HCT116 (cell line): ENCODE measurements around the gene LAMC3. TPM values are rescaled to one million over a fixed set of nuclear protein-coding genes. Genes with fewer than 3 reads are reported as not detected.

Experiments
- ATAC-seq: fragments of 200-7000 bp; cut with Tn5 transposase; 2 replicates; pipeline ENCODE4 v1.9.1; 2020; ENCODE audit warnings: mild to moderate bottlenecking, moderate library complexity
- BruUV-seq: library from RNA; stranded (reverse); fragments of 400-500 nt; replicated peaks from 2 replicates; lab custom pipeline; 2021; lab: Mats Ljungman, UMichigan
- CTCF ChIA-PET: fragments of 300-600 bp; sonication (Branson Sonifier 250); formaldehyde crosslinking; loops from one replicate; lab custom pipeline; 2021; ENCODE audit warnings: antibody characterized with exemption; lab: Charles Lee
- POLR2A ChIA-PET: fragments of 300-600, 350-600 bp; sonication (Branson Sonifier 250); formaldehyde crosslinking; loops from one replicate; lab custom pipeline; 2021; ENCODE audit warnings: antibody characterized with exemption; lab: Charles Lee
- RAD21 ChIA-PET, 2 experiments: fragments of 300-600 bp; sonication (Branson Sonifier 250); formaldehyde crosslinking; loops; one replicate each; lab custom pipeline; 2023; ENCODE audit warnings: low total read pairs in 2 of 2; ENCODE audit not compliant: uncharacterized antibody in 2 of 2, unreplicated experiment in 2 of 2, low non-redundant PET in 1 of 2; lab: Charles Lee
- DNase-seq: peaks from one replicate; pipeline ENCODE4 v3.0.0-alpha.2; 2010; ENCODE audit warnings: low read depth, low spot score
- H2AFZ ChIP-seq: fragments of 200-600 bp; shearing (Covaris generic), sonication (generic); 2 replicates; pipeline ENCODE4 v1.6.1; 2017; ENCODE audit warnings: low read depth, mixed run types, mixed read lengths, antibody characterized with exemption, low read length; ENCODE audit not compliant: poor library complexity, severe bottlenecking
- H3K27ac ChIP-seq: 2 replicates; pipeline ENCODE4 v1.5.1; 2012; ENCODE audit warnings: low read depth, low read length
- H3K27me3 ChIP-seq: fragments of 200-600 bp; sonication (generic); 2 replicates; pipeline ENCODE4 v1.6.1; 2016; ENCODE audit warnings: mixed run types, low read length, mixed read lengths; ENCODE audit not compliant: insufficient read depth
- H3K36me3 ChIP-seq, 2 experiments: fragments of 200-500 bp in 1 of 2; fragments of 200-600 bp in 1 of 2; sonication (Bioruptor generic) in 1 of 2; sonication (generic) in 1 of 2; 2 replicates each; pipeline versions ENCODE4 v1.5.1 to v1.6.1; 2014 to 2016; ENCODE audit warnings: low read length in 2 of 2, inconsistent platforms in 1 of 2, mixed read lengths in 1 of 2, mixed run types in 1 of 2; ENCODE audit not compliant: insufficient read depth in 2 of 2, control insufficient read depth in 1 of 2
- H3K4me1 ChIP-seq, 2 experiments: fragments of 200-600 bp in 1 of 2; sonication (generic) in 1 of 2; 2 replicates each; pipeline versions ENCODE4 v1.5.1 to v1.6.1; 2012 to 2017; ENCODE audit warnings: low read length in 2 of 2, inconsistent platforms in 1 of 2, mild to moderate bottlenecking in 1 of 2, mixed read lengths in 1 of 2, mixed run types in 1 of 2, moderate library complexity in 1 of 2; ENCODE audit not compliant: insufficient read depth in 2 of 2, control insufficient read depth in 1 of 2
- H3K4me2 ChIP-seq: fragments of 200-600 bp; sonication (generic); 2 replicates; pipeline ENCODE4 v1.6.1; 2017; ENCODE audit warnings: mixed run types, low read length, mixed read lengths
- H3K4me3 ChIP-seq, 2 experiments: fragments of 200-600 bp in 1 of 2; sonication (generic) in 1 of 2; replicated peaks in 1 of 2; 2 replicates each; pipeline ENCODE4 v1.5.1; 2011 to 2016; ENCODE audit warnings: low read length in 2 of 2, control low read depth in 1 of 2, low read depth in 1 of 2, mild to moderate bottlenecking in 1 of 2, mixed read lengths in 1 of 2, mixed run types in 1 of 2
- H3K79me2 ChIP-seq: fragments of 200-600 bp; sonication (generic); 2 replicates; pipeline ENCODE4 v1.6.1; 2017; ENCODE audit warnings: mild to moderate bottlenecking, mixed run types, low read length, moderate library complexity, mixed read lengths; ENCODE audit not compliant: insufficient read depth
- H3K9ac ChIP-seq: fragments of 200-600 bp; sonication (generic); 2 replicates; pipeline ENCODE4 v1.6.1; 2016; ENCODE audit warnings: low read length, mixed read lengths
- H3K9me2 ChIP-seq: fragments of 200-600 bp; sonication (generic), shearing (Covaris generic); 2 replicates; pipeline ENCODE4 v1.6.1; 2017; ENCODE audit warnings: mixed run types, mild to moderate bottlenecking, moderate library complexity; ENCODE audit not compliant: insufficient read depth
- H3K9me3 ChIP-seq, 2 experiments: fragments of 200-500 bp in 1 of 2; fragments of 200-600 bp in 1 of 2; sonication (Bioruptor generic) in 1 of 2; sonication (generic) in 1 of 2; 2 replicates each; pipeline ENCODE4 v1.6.1; 2014 to 2017; ENCODE audit warnings: low read length in 2 of 2, mixed read lengths in 2 of 2, inconsistent platforms in 1 of 2, low read depth in 1 of 2, mild to moderate bottlenecking in 1 of 2, mixed run types in 1 of 2, moderate library complexity in 1 of 2; ENCODE audit not compliant: control insufficient read depth in 1 of 2, insufficient read depth in 1 of 2
- H4K20me1 ChIP-seq: fragments of 200-600 bp; sonication (generic), shearing (Covaris generic); 2 replicates; pipeline ENCODE4 v1.6.1; 2017; ENCODE audit warnings: mixed run types, mild to moderate bottlenecking, moderate library complexity; ENCODE audit not compliant: insufficient read depth
- ATF3 ChIP-seq: IDR thresholded peaks from 2 replicates; pipeline ENCODE4 v1.6.1; 2012
- CBX3 ChIP-seq: IDR thresholded peaks from 2 replicates; pipeline ENCODE4 v1.6.1; 2012; ENCODE audit warnings: low read depth
- CEBPB ChIP-seq: IDR thresholded peaks from 2 replicates; pipeline ENCODE4 v1.6.1; 2012; ENCODE audit warnings: low read depth
- EGR1 ChIP-seq: IDR thresholded peaks from 2 replicates; pipeline ENCODE4 v1.6.1; 2012; ENCODE audit warnings: low read depth
- ELF1 ChIP-seq: IDR thresholded peaks from 2 replicates; pipeline ENCODE4 v1.6.1; 2012; ENCODE audit warnings: low read depth, borderline replicate concordance
- EZH2 ChIP-seq: fragments of 200-600 bp; sonication (generic); IDR thresholded peaks from 2 replicates; pipeline ENCODE4 v1.6.1; 2017; ENCODE audit warnings: antibody characterized with exemption, mixed run types
- EZH2phosphoT487 ChIP-seq: fragments of 200-600 bp; IDR thresholded peaks from 2 replicates; pipeline ENCODE4 v1.6.1; 2018; ENCODE audit warnings: antibody characterized with exemption, borderline replicate concordance
- FOSL1 ChIP-seq: IDR thresholded peaks from 2 replicates; pipeline ENCODE4 v1.6.1; 2012; ENCODE audit warnings: low read depth
- POLR2A ChIP-seq: IDR thresholded peaks from 2 replicates; pipeline ENCODE4 v1.7.0; 2011; ENCODE audit warnings: borderline replicate concordance; ENCODE audit not compliant: insufficient read depth, insufficient read length; ENCODE audit errors: extremely low read depth
- POLR2AphosphoS5 ChIP-seq: IDR thresholded peaks from 2 replicates; pipeline ENCODE4 v1.6.1; 2011; ENCODE audit warnings: mild to moderate bottlenecking, low read depth, low read length, moderate library complexity
- RAD21 ChIP-seq: IDR thresholded peaks from 2 replicates; pipeline ENCODE4 v1.6.1; 2012; ENCODE audit warnings: low read depth, mild to moderate bottlenecking
- SIN3A ChIP-seq: IDR thresholded peaks from 2 replicates; pipeline ENCODE4 v1.6.1; 2012; ENCODE audit warnings: low read depth
- SP1 ChIP-seq: IDR thresholded peaks from 2 replicates; pipeline ENCODE4 v1.6.1; 2012; ENCODE audit warnings: low read depth
- SRF ChIP-seq: IDR thresholded peaks from 2 replicates; pipeline ENCODE4 v1.6.1; 2012; ENCODE audit warnings: low read depth
- TCF7L2 ChIP-seq: IDR thresholded peaks from 2 replicates; pipeline ENCODE4 v1.7.0; 2011; ENCODE audit warnings: borderline replicate concordance, inconsistent platforms; ENCODE audit not compliant: insufficient read depth, insufficient read length; ENCODE audit errors: extremely low read depth
- YY1 ChIP-seq: IDR thresholded peaks from 2 replicates; pipeline ENCODE4 v1.6.1; 2011; ENCODE audit warnings: low read length, low read depth, moderate library complexity, mild to moderate bottlenecking; ENCODE audit not compliant: insufficient replicate concordance; ENCODE audit errors: extremely low read depth
- ZNF274 ChIP-seq: fragments of 200-500 bp; sonication (Bioruptor generic); IDR thresholded peaks from 2 replicates; pipeline ENCODE4 v1.6.1; 2014; ENCODE audit warnings: mild to moderate bottlenecking, low read depth, low read length, inconsistent platforms
- intact Hi-C: fragments of 100-400 bp; cut with micrococcal nuclease; formaldehyde crosslinking; loops from 2 replicates; pipeline ENCODE4 v1.10.0; 2022
- total RNA-seq: library from RNA; stranded (reverse); gene quantifications from one replicate; pipeline ENCODE4 v1.2.1, GENCODE V29; 2021; ENCODE audit not compliant: unreplicated experiment
- TF ChIP-seq, protein P1 (sequence below): IDR thresholded peaks from 2 replicates; pipeline ENCODE4 v1.6.1; 2012
- TF ChIP-seq, protein P2 (sequence below): IDR thresholded peaks from 2 replicates; pipeline ENCODE4 v1.6.1; 2011; ENCODE audit warnings: mild to moderate bottlenecking, low read length, moderate library complexity; ENCODE audit not compliant: insufficient replicate concordance; ENCODE audit errors: extremely low read depth

LAMC3 gene
- total RNA-seq, 1 experiment from 2014 or later, result 7.7 TPM

DNA sequence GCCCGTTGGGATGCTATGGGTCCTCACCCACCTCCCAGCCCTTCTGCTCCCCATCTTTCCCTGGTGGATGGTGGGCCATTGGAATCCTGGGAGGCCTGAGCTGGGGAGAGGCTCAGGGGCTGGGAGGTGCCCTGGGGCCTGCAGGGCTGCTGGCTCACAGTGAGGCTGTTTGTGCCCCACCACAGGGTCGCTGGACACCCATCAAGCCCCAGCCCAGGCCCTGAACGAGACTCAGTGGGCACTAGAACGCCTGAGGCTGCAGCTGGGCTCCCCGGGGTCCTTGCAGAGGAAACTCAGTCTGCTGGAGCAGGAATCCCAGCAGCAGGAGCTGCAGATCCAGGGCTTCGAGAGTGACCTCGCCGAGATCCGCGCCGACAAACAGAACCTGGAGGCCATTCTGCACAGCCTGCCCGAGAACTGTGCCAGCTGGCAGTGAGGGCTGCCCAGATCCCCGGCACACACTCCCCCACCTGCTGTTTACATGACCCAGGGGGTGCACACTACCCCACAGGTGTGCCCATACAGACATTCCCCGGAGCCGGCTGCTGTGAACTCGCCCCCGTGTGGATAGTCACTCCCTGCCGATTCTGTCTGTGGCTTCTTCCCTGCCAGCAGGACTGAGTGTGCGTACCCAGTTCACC is 82.5 kb downstream of the LAMC3 start:
- H3K79me2 ChIP-seq, result no peaks in the 10 kb centered on the region
- POLR2A ChIA-PET, result no interaction called here
- H4K20me1 ChIP-seq, result no peaks in the 10 kb centered on the region
- CTCF ChIA-PET, result no interaction called here
- intact Hi-C loops, result no loop called here
- DNase-seq (no peak), ATAC-seq (no peak)
- H3K27ac ChIP-seq, result no peak overlapping the region
- H3K36me3 ChIP-seq, result no peaks in the 10 kb centered on the region
- H3K9me2 ChIP-seq, result no peaks in the 10 kb centered on the region
- H3K4me3 ChIP-seq, result no peak overlapping the region
- H3K4me2 ChIP-seq, result no peak overlapping the region
- no peak overlapping the region for H3K9ac ChIP-seq
- no peak for TF ChIP-seq POLR2AphosphoS5
- no peak for TF ChIP-seq YY1
- TF ChIP-seq TCF7L2, result no peak
- no peak for TF ChIP-seq FOSL1
- TF ChIP-seq RAD21, result no peak
- no peak for TF ChIP-seq ATF3
- no peak for TF ChIP-seq POLR2A
- no peak for TF ChIP-seq SRF
- TF ChIP-seq EZH2, result no peak
- TF ChIP-seq SP1, result no peak
- TF ChIP-seq SIN3A, result no peak
- no peak for TF ChIP-seq CEBPB
- TF ChIP-seq, protein P1, sequence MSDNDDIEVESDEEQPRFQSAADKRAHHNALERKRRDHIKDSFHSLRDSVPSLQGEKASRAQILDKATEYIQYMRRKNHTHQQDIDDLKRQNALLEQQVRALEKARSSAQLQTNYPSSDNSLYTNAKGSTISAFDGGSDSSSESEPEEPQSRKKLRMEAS, result no peak
- TF ChIP-seq, protein P2, sequence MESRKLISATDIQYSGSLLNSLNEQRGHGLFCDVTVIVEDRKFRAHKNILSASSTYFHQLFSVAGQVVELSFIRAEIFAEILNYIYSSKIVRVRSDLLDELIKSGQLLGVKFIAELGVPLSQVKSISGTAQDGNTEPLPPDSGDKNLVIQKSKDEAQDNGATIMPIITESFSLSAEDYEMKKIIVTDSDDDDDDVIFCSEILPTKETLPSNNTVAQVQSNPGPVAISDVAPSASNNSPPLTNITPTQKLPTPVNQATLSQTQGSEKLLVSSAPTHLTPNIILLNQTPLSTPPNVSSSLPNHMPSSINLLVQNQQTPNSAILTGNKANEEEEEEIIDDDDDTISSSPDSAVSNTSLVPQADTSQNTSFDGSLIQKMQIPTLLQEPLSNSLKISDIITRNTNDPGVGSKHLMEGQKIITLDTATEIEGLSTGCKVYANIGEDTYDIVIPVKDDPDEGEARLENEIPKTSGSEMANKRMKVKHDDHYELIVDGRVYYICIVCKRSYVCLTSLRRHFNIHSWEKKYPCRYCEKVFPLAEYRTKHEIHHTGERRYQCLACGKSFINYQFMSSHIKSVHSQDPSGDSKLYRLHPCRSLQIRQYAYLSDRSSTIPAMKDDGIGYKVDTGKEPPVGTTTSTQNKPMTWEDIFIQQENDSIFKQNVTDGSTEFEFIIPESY, result no peak
- no peak for TF ChIP-seq CBX3
- TF ChIP-seq ELF1, result no peak
- TF ChIP-seq EZH2phosphoT487, result no peak
- no peak for TF ChIP-seq EGR1
- TF ChIP-seq ZNF274, result no peak
- H2AFZ ChIP-seq, result no peak overlapping the region
- RAD21 ChIA-PET, result no interaction called here
- no peaks in the 10 kb centered on the region for H3K9me3 ChIP-seq
- no peaks in the 10 kb centered on the region for H3K27me3 ChIP-seq
- no TSS peak for BruUV-seq
- H3K4me1 ChIP-seq, result peaks cover 5 to 13% of the 10 kb centered on the region in 2 experiments
